ENCODE measurements around the gene PTOV1. TPM values are rescaled to one million over a fixed set of nuclear protein-coding genes. Genes with fewer than 3 reads are reported as not detected.
A peak's percentile ranks its signal among the peaks of the same experiment; 100 is the strongest.
"Not testable (repeated sequence)": the region's sequence is repeated elsewhere in the genome, so short reads cannot be mapped to it uniquely, and the experiment has no call there.

PTOV1 gene
- total and polyA plus RNA-seq, 7 donors, result 52.2 to 105 (median 63.8) TPM

DNA sequence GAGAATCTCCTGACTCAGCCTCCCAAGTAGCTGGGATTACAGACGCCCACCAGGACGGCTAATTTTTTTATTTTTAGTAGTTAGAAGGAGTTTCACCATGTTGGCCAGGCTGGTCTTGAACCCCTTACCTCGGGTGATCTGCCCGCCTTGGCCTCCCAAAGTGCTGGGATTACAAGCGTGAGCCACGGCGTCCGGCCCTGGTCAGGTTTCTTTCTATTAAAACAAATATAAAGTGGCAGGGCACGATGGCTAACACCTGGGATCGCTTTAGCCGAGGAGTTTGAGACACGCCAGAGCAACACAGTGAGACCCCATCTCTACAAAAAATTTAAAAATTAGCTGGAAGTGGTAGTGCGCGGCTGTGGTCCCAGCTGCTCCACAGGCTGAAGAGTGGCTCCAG lies 34.4 kb upstream of the PTOV1 start:
- H3K4me3 ChIP-seq, result peak overlapping the region in 2 of 4 donors; percentile 77 to 80
- H3K27me3 ChIP-seq, result no peaks in the 10 kb centered on the region
- WGBS, 2 donors, result 77 to 83% methylated on average over 14 of the region's 14 CpGs
- H3K36me3 ChIP-seq, result peaks cover 0 to 10% (median 0%) of the 10 kb centered on the region in 4 donors
- no peak for DNase-seq
- no peaks in the 10 kb centered on the region for H3K9me3 ChIP-seq
- H3K4me1 ChIP-seq, result peaks cover 0 to 43% (median 37%) of the 10 kb centered on the region in 4 donors
- intact Hi-C loops (cut with DNase I), result loop anchor here (5.0 kb wide), 1 partner anchor 1184 kb away; no protein-coding TSS in a partner anchor
- TF ChIP-seq POLR2A (IDR thresholded peaks at IDR 0.05) (no peak), EP300 (IDR thresholded peaks at IDR 0.05) (no peak), POLR2AphosphoS5 (IDR thresholded peaks at IDR 0.05) (no peak)
- TF ChIP-seq, protein P1, sequence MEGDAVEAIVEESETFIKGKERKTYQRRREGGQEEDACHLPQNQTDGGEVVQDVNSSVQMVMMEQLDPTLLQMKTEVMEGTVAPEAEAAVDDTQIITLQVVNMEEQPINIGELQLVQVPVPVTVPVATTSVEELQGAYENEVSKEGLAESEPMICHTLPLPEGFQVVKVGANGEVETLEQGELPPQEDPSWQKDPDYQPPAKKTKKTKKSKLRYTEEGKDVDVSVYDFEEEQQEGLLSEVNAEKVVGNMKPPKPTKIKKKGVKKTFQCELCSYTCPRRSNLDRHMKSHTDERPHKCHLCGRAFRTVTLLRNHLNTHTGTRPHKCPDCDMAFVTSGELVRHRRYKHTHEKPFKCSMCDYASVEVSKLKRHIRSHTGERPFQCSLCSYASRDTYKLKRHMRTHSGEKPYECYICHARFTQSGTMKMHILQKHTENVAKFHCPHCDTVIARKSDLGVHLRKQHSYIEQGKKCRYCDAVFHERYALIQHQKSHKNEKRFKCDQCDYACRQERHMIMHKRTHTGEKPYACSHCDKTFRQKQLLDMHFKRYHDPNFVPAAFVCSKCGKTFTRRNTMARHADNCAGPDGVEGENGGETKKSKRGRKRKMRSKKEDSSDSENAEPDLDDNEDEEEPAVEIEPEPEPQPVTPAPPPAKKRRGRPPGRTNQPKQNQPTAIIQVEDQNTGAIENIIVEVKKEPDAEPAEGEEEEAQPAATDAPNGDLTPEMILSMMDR (IDR thresholded peaks at IDR 0.05), result no peak
- H3K27ac ChIP-seq, result peak overlapping the region; percentile 96 to 98 (median 96)

DNA sequence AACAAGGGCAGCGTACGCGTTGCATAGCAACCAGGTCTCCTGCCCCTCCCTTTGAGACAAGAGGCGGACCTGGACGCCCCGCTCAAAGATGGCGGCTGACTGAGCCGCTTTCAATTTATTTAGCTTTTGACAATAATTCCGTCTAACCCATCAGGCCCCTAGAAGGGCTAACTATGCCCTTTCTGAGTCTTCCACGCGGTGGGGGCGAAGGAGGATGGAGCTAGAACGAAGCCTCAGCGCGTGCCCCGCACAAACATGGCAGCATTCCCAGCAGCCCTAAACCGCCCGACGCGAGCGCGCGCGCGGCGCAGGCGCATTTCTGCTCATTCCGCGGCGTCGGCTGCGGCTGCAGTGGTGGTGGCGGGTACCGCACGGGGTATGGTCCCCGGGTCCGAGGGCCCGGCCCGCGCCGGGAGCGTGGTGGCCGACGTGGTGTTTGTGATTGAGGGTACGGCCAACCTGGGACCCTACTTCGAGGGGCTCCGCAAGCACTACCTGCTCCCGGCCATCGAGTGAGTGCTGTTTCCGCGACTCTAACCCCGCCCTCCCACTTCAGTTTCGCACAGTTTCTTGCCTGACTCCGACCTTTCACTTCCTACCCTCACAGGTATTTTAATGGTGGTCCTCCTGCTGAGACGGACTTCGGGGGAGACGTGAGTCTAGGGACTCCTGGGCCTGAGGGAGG lies 32.9 kb upstream of the PTOV1 start, which contains the start of gene MED25:
TSS of gene MED25 (plus strand) at position 326 of the 685 bp plus-strand sequence. CDS start at position 379, 53 bp downstream.
- Histone ChIP-seq H3K9me3 (no peaks in the 10 kb centered on the region), H3K4me1 (peaks cover 0 to 35% (median 30%) of the 10 kb centered on the region in 4 donors), H3K27me3 (no peaks in the 10 kb centered on the region), H3K27ac (peak within 1 kb of the TSS; percentile 96 to 98 (median 96)), H3K36me3 (peaks cover 0 to 18% (median 2%) of the 10 kb centered on the region in 4 donors), H3K4me3 (peak within 1 kb of the TSS; percentile 77 to 94 (median 82))
- peak; percentile 77 to 94 (median 91) for TF ChIP-seq POLR2AphosphoS5 (IDR thresholded peaks at IDR 0.05)
- TF ChIP-seq EP300 (IDR thresholded peaks at IDR 0.05), result no peak
- peak; percentile 68 to 76 for TF ChIP-seq POLR2A (IDR thresholded peaks at IDR 0.05)
- TF ChIP-seq, protein P1 (IDR thresholded peaks at IDR 0.05), result peak; percentile 34 to 73 (median 51)
- WGBS, 2 donors, result 0 to 1% methylated on average over 57 of the region's 57 CpGs
- peak; percentile 91 for DNase-seq
- intact Hi-C loops (cut with DNase I), result loop anchor here (1.0 to 5.0 kb wide), 3 partner anchors 33 to 1186 kb away; partner anchors contain the start of gene PTOV1

DNA sequence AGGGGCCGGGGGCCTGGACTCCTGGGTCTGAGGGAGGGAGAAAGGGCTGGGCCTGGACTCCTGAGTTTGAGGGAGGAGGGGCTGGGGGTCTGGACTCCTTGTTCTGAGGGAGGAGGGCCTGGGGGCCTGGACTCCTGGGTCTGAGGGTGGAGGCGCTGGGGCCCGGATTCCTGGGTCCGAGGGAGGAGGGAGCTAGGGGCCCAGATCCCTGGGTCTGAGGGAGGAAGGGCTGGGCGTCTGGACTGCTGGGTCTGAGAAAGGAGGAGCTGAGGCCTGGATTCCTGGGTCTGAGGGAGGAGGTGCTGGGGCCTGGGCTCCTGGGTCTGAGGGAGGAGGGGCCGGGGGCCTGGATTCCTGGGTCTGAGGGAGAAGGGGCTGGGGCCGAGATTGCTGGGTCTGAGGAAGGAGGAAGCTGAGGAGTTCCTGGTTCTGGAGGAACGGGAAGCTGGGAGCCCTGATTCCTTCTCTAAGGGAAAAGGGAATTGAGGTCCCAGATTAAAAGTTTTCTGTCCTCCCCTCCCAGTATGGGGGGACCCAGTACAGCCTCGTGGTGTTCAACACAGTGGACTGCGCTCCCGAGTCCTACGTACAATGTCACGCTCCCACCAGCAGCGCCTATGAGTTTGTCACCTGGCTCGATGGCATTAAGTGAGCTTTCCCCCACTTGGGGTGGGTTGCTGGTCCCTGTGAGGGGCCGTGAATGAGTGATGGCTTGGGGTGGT lies 32.1 kb upstream of the PTOV1 start:
- H3K27me3 ChIP-seq, result no peaks in the 10 kb centered on the region
- 26 to 39% methylated on average over 16 of the region's 16 CpGs for WGBS, 2 donors
- H3K9me3 ChIP-seq, result no peaks in the 10 kb centered on the region
- peak overlapping the region; percentile 96 to 98 (median 96) for H3K27ac ChIP-seq
- TF ChIP-seq POLR2A (IDR thresholded peaks at IDR 0.05), result no peak
- no peak for TF ChIP-seq POLR2AphosphoS5 (IDR thresholded peaks at IDR 0.05)
- no peak for TF ChIP-seq EP300 (IDR thresholded peaks at IDR 0.05)
- TF ChIP-seq, protein P1 (IDR thresholded peaks at IDR 0.05), result no peak
- H3K4me1 ChIP-seq, result peaks cover 0 to 32% (median 30%) of the 10 kb centered on the region in 4 donors
- intact Hi-C loops (cut with DNase I), result loop anchor here (2.0 to 5.0 kb wide), 2 partner anchors 32 to 1187 kb away; partner anchors contain the start of gene PTOV1
- peaks cover 0 to 25% (median 7%) of the 10 kb centered on the region in 4 donors for H3K36me3 ChIP-seq
- H3K4me3 ChIP-seq, result peak overlapping the region; percentile 77 to 94 (median 82)
- DNase-seq, result no peak

DNA sequence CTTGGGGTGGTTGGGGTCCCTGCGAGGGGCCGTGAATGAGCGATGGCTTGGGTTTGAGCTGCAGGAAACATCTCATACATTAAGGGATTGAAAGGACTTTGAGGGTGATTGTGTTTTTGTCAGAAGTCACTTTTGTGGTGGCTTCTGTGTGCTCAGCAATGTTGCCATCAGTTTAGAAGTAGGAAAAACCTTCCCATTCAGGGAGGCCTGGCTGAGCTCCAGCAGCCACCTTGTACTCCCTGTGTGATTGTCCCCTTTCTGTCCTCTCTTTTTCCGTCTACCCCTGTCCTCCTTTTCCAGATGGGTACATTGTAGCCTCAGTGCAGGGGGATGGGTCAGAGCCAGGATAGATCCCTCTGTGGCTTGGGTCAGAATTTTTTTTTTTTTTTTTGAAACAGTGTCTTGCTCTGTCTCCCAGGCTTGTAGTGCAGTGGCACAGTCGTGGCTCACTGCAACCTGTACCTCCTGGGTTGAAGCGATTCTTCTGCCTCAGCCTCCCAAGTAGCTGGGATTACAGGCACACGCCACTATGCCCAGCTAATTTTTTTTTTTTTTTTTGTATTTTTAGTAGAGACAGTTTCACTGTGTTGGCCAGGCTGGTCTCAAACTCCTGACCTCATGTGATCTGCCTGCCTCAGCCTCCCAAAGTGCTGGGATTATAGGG lies 31.4 kb upstream of the PTOV1 start:
- not testable (repeated sequence) for DNase-seq, H3K27me3 ChIP-seq, H3K9me3 ChIP-seq
- peak overlapping the region in 1 of 4 donors; percentile 97 for H3K27ac ChIP-seq
- H3K36me3 ChIP-seq, result peaks cover 0 to 30% (median 7%) of the 10 kb centered on the region in 4 donors
- peaks cover 0 to 30% (median 28%) of the 10 kb centered on the region in 4 donors for H3K4me1 ChIP-seq
- intact Hi-C loops (cut with DNase I), result loop anchor here (2.0 to 5.0 kb wide), 2 partner anchors 31 to 1187 kb away; partner anchors contain the start of gene PTOV1
- H3K4me3 ChIP-seq, result peak overlapping the region in 3 of 4 donors; percentile 77 to 94 (median 80)
- WGBS, 2 donors, result 81 to 86% methylated on average over 7 of the region's 7 CpGs
